K562 (cell line): ENCODE data around the gene TPMT. TPM values are rescaled to one million over a fixed set of nuclear protein-coding genes. Genes with fewer than 3 reads are reported as not detected.
A peak's percentile ranks its signal among the peaks of the same experiment; 100 is the strongest.

Experiments used
- CBX3 ChIP-seq, 2 experiments: IDR thresholded peaks; 1 replicate in 1 of 2; 2 replicates in 1 of 2; pipeline ENCODE4 v1.6.1; 2012; ENCODE audit warnings: inconsistent platforms in 2 of 2, low read length in 2 of 2, borderline replicate concordance in 1 of 2, control low read depth in 1 of 2
- CREB1 ChIP-seq, 2 experiments: sonication (generic) in 1 of 2; formaldehyde crosslinking in 1 of 2; IDR thresholded peaks; 2 replicates each; pipeline versions ENCODE4 v1.6.1 to v1.8.0; 2012 to 2022; ENCODE audit warnings: inconsistent platforms in 1 of 2, mild to moderate bottlenecking in 1 of 2, missing genetic modification reagents in 1 of 2, moderate library complexity in 1 of 2
- EP400 ChIP-seq: fragments of 450-650 bp; IDR thresholded peaks from 2 replicates; pipeline ENCODE4 v1.6.1; 2017; ENCODE audit warnings: antibody characterized with exemption, mild to moderate bottlenecking, moderate library complexity
- FOXA1 ChIP-seq: fragments of 450-650 bp; IDR thresholded peaks from 2 replicates; pipeline ENCODE4 v1.6.1; 2016; ENCODE audit warnings: mild to moderate bottlenecking, borderline replicate concordance
- KDM2B ChIP-seq: fragments of 250-450 bp; sonication (Bioruptor Pico); IDR thresholded peaks from 2 replicates; pipeline ENCODE4 v1.8.0; 2021; ENCODE audit warnings: mild to moderate bottlenecking, moderate library complexity
- NFXL1 ChIP-seq: fragments of 450-650 bp; formaldehyde crosslinking; IDR thresholded peaks from 2 replicates; pipeline ENCODE4 v1.4.0; 2021; ENCODE audit warnings: mild to moderate bottlenecking
- RBBP5 ChIP-seq: fragments of 200-600 bp; sonication (generic); IDR thresholded peaks from 2 replicates; pipeline ENCODE4 v1.6.1; 2012; ENCODE audit warnings: borderline replicate concordance, mild to moderate bottlenecking, low read length, control low read depth, inconsistent platforms; ENCODE audit not compliant: insufficient read depth, poor library complexity, severe bottlenecking
- RBM25 ChIP-seq: fragments of 200-400 bp; formaldehyde crosslinking; IDR thresholded peaks from 2 replicates; pipeline ENCODE4 v1.6.1; 2018; ENCODE audit warnings: low read length, low read depth, moderate library complexity; ENCODE audit not compliant: severe bottlenecking
- RFX1 ChIP-seq: fragments of 450-650 bp; IDR thresholded peaks from 2 replicates; pipeline ENCODE4 v1.6.1; 2016; ENCODE audit warnings: mild to moderate bottlenecking, moderate library complexity
- TAF9B ChIP-seq: fragments of 450-650 bp; IDR thresholded peaks from 2 replicates; pipeline ENCODE4 v1.6.1; 2018; ENCODE audit warnings: mild to moderate bottlenecking; ENCODE audit not compliant: partially characterized antibody
- TGIF2 ChIP-seq: sonication (generic); formaldehyde crosslinking; IDR thresholded peaks from 2 replicates; pipeline ENCODE4 v1.8.1; 2022; ENCODE audit warnings: mild to moderate bottlenecking, missing genetic modification reagents, moderate library complexity
- ZNF511 ChIP-seq: sonication (generic); formaldehyde crosslinking; IDR thresholded peaks from 2 replicates; pipeline ENCODE4 v1.8.0; 2022; ENCODE audit warnings: mild to moderate bottlenecking, missing genetic modification reagents
- polyA plus RNA-seq, 8 experiments: library from polyadenylated mRNA; depleted of rRNA in 4 of 8; stranded (reverse) in 5 of 8; unstranded in 3 of 8; fragments of >200 nt; fragmentation: Nextera tagmentation in 2 of 8; fragmentation: Illumina TruSeq in 1 of 8; extraction: Ambion mirVana in 2 of 8; extraction: Trizol in 1 of 8; gene quantifications; 2 replicates each; pipeline versions ENCODE4 v1.2.1 to v1.2.3, GENCODE V29; 2011 to 2014; ENCODE audit warnings: inconsistent platforms in 1 of 8, missing spikeins in 1 of 8
- total RNA-seq, 7 experiments: library from RNA; depleted of rRNA in 6 of 7; stranded (reverse); fragments of >200 nt in 6 of 7; fragmentation: Illumina TruSeq in 2 of 7; extraction: Trizol in 2 of 7; gene quantifications; 2 replicates each; pipeline versions ENCODE4 v1.2.1 to v1.2.3, GENCODE V29; 2011 to 2021; ENCODE audit warnings: low replicate concordance in 1 of 7
- TF ChIP-seq, protein P1 (sequence below), 2 experiments: fragments of 150-350 bp in 1 of 2; IDR thresholded peaks; 2 replicates each; pipeline ENCODE4 v1.6.1; 2012 to 2016; ENCODE audit warnings: low read depth in 2 of 2, low read length in 2 of 2, mild to moderate bottlenecking in 1 of 2, moderate library complexity in 1 of 2
- TF ChIP-seq, protein P2 (sequence below): fragments of 450-650 bp; IDR thresholded peaks from 2 replicates; pipeline ENCODE4 v1.6.1; 2016; ENCODE audit warnings: borderline replicate concordance

TPMT gene
- total and polyA plus RNA-seq, 9 of the 15 experiments (the other 6 are each of a cell fraction or from before 2014, with no cell fraction given): 24.2 to 67.4 (median 46.5) TPM

DNA sequence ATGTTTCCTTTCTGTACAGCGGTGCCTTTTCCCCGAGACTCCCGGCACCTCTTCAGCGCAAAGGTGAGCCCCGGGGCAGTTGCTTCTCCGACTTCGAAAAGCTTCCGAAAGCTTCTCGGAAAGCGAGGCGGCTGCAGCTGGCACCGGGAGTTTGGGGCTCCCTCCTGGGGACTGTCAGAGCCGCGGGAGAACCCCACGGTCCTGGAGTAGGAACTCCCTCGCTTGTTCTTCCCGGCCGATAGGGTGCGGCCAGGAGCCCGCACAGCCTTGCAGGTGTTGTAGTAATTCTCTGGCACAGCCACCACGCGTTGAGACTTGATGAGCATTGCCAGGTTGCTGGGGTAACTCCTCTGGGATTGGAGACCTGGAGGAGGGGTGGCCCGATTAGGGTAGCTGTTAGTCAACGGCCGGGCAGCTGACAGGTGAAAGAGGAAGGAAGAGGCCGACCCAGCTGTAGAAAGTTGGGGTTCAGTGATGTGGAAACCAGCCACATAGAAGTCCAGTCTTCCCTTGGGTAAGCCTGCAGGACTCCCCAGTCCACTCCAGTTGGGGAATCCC lies 1.1 kb upstream of the TPMT start (continued):
- TF ChIP-seq, protein P1, sequence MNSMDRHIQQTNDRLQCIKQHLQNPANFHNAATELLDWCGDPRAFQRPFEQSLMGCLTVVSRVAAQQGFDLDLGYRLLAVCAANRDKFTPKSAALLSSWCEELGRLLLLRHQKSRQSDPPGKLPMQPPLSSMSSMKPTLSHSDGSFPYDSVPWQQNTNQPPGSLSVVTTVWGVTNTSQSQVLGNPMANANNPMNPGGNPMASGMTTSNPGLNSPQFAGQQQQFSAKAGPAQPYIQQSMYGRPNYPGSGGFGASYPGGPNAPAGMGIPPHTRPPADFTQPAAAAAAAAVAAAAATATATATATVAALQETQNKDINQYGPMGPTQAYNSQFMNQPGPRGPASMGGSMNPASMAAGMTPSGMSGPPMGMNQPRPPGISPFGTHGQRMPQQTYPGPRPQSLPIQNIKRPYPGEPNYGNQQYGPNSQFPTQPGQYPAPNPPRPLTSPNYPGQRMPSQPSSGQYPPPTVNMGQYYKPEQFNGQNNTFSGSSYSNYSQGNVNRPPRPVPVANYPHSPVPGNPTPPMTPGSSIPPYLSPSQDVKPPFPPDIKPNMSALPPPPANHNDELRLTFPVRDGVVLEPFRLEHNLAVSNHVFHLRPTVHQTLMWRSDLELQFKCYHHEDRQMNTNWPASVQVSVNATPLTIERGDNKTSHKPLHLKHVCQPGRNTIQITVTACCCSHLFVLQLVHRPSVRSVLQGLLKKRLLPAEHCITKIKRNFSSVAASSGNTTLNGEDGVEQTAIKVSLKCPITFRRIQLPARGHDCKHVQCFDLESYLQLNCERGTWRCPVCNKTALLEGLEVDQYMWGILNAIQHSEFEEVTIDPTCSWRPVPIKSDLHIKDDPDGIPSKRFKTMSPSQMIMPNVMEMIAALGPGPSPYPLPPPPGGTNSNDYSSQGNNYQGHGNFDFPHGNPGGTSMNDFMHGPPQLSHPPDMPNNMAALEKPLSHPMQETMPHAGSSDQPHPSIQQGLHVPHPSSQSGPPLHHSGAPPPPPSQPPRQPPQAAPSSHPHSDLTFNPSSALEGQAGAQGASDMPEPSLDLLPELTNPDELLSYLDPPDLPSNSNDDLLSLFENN (IDR thresholded peaks at IDR 0.05; ENCODE audit: low read depth in 2 of 2, low read length in 2 of 2): no peak
- TF ChIP-seq ZNF511: 0 out of 2 replicates have a peak, but pooled peaks have one; percentile 35
- no peak for TF ChIP-seq NFXL1 (CRISPR knock-in tag)
- no peak for TF ChIP-seq FOXA1
- TF ChIP-seq TAF9B: no peak
- peak; percentile 71 for TF ChIP-seq RFX1
- no peak for TF ChIP-seq CREB1 (IDR thresholded peaks at IDR 0.05)
- TF ChIP-seq CREB1 (CRISPR knock-in tag; IDR thresholded peaks at IDR 0.05): peak; percentile 47; the same call in 1 of the 2 replicates
- peak in 1 of 2 experiments; percentile 40; a peak in 1 of 3 replicates for TF ChIP-seq CBX3 (IDR thresholded peaks at IDR 0.05; ENCODE audit: borderline replicate concordance in 1 of 2, low read length in 2 of 2)
- peak; percentile 77 for TF ChIP-seq RBBP5
- no peak for TF ChIP-seq RBM25
- TF ChIP-seq KDM2B (CRISPR knock-in tag): peak; percentile 56; the same call in 1 of the 2 replicates
- peak; percentile 53; the same call in 1 of the 2 replicates for TF ChIP-seq EP400
- no peak; the same call in 1 of the 2 replicates for TF ChIP-seq TGIF2 (CRISPR knock-in tag)
- TF ChIP-seq, protein P2, sequence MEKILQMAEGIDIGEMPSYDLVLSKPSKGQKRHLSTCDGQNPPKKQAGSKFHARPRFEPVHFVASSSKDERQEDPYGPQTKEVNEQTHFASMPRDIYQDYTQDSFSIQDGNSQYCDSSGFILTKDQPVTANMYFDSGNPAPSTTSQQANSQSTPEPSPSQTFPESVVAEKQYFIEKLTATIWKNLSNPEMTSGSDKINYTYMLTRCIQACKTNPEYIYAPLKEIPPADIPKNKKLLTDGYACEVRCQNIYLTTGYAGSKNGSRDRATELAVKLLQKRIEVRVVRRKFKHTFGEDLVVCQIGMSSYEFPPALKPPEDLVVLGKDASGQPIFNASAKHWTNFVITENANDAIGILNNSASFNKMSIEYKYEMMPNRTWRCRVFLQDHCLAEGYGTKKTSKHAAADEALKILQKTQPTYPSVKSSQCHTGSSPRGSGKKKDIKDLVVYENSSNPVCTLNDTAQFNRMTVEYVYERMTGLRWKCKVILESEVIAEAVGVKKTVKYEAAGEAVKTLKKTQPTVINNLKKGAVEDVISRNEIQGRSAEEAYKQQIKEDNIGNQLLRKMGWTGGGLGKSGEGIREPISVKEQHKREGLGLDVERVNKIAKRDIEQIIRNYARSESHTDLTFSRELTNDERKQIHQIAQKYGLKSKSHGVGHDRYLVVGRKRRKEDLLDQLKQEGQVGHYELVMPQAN: peak; percentile 71
